ENCODE measurements around the gene DCUN1D1.

The DCUN1D1 gene

DNA sequence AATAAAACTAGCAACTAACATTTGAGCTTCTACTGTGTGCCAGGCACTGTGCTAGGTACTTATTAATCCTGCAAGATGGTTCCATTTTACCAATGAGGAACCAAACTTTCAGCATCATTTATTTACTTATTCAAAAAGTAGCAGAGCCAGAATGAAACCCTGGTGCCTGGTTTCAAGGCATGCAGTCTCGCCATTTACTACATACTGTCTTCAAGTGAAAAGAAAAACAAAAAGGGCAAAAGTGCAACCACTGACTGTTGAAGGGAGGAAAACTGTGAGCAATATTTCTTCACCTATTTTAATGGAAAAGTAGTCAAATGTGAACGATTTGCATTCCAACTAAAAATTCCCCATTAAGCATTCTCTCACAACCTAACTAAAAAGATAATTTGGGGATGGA is 8.7 kb downstream of the DCUN1D1 start:
- DNase-seq, result no peak

DNA sequence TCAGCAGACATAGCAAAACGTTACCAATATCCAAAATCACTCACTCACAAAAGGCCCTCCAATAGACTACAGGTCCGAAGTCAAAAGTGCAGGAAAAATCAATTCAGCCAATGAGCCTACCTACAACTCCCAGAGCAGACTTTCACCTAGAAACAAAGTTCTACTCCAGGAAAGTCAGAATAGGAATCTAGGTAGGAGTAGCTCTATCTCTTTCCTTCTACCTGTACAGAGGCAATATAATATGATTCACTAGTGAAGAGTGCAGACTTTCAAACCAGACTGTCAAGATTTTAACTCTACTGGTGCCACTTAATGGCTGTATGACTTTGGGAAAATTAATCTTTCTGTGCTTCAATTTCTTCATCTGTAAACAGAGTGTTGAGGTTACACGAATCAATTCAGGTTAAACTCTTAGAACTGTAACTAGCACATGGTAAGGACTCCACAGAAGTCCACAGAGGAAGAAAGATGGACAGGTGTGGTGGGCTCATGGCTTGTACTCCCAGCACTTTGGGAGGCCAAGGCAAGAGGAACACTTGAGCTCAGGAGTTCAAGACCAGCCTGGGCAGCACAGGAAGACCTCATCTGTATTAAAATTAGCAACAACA is 9.4 kb downstream of the DCUN1D1 start:
- DNase-seq, result no peak

DNA sequence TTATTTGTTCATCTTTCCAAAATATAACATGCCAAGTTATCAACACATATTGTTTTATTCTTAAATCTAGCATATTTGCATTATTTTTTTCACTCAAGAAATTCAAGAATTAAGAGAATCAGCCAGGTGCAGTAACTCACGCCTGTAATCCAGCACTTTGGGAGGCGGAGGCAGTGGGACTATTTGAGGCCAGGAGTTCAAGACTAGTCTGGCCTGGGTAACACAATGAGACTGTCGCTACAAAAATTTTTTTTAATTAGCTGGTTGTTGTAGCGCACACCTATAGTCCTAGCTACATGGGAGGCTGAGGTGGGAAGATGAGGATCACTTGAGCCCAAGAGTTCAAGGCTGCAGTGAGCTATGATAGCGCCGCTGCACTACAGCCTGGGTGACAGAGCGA is 10.5 kb downstream of the DCUN1D1 start:
- DNase-seq, result no peak

DNA sequence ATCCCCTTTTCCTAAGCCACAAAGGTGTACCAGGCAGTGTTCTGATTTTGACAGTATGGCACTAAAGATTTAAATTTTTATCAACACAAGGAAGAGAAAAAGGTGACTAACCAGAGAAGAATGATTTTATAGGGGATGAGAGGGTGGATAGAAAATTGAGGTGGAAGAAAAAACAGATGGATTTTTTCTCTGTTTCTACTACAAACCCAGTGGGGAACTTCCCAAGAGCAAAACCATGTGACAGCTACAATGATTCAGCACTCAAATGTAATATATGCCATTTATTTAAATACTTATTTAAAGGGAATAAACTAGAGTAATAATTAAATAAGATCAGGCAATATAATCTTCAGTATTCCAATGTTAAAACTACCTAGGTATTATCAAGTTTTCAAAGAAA is 11.1 kb downstream of the DCUN1D1 start:
- no peak for DNase-seq

DNA sequence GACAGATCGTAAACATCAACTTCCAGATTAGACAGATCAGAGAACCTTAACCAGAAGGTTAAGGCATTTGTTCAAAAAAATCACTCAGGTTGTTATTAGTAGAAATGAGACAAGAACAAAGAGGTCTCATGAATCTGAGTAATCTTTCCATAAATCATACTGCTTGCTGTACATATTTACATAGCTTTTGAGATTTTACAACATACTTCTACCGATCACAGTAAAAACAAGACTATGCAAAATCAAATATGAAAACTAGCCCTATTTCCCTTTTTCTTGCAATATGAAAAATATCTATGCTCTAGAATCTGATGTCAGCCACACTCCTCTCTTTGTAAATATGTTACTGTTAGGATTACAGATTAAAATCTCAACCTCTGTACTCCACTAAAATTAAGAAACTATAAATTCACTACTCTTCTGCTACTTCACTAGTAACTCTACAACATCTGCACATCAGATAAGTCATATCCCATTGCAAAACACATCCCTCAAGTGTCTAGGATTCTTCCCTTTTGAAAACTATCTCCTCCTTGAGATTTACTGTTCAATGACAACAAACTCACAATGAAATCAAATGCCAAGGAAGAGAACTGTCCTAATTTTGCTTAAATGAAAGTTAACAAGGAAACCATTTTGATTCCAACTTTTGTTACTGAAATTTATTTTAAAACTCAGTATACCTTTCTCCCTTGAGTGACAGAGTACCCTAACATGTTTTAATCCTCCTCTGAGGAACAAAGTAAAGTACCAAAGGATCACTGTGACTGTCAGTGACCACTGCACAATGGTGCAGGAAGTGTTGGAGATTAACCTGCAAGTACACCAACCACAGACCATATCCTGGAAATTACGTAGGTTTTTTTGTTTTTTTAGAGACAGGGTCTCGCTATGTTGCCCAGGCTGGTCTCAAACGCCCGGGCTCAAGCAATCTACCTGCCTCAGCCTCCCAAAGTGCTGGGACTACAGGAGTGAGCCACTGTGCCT is 12.8 kb downstream of the DCUN1D1 start:
- no peak for DNase-seq

DNA sequence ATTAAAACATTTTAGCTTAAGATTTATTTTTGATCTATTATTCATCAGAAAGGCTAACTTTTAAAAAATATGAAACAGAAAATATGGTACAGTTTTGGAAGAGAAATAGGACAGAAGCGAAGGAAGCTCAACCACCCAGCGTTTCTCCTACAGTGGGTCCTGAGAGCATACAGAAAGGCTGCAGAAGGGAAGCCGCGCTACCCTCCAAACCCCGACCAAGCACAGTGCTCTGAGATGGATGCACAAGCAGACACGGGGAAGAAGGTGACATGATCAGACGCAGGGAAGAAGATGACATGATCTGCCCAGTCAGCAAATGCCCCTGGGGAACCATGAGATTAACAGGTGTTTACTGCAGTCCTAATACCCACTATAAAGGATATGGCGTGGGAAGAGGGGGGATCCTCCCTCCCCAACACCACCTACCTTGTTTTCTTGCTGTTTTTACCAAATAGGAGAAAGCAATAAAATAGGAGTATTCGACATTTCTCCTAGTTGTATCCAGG is 14.4 kb downstream of the DCUN1D1 start:
- DNase-seq, result no peak

DNA sequence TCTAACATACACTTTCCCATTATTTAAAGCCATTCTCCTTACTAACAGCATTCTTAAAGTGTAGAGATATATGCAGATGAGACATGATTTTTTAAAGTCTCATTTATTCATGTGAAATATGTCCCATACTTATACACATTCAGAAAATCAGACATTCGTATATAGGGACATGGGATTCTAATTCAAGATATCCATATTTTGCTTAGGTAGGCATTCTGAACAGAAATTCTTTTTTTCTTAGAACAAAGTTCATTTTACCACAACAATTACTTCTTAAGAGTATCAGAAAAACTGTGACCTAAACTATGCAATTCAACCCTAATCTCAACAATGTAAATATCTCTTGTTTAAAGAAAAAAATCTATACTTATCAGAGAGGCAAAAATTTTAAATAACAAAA is 16.2 kb downstream of the DCUN1D1 start:
- DNase-seq, result no peak

DNA sequence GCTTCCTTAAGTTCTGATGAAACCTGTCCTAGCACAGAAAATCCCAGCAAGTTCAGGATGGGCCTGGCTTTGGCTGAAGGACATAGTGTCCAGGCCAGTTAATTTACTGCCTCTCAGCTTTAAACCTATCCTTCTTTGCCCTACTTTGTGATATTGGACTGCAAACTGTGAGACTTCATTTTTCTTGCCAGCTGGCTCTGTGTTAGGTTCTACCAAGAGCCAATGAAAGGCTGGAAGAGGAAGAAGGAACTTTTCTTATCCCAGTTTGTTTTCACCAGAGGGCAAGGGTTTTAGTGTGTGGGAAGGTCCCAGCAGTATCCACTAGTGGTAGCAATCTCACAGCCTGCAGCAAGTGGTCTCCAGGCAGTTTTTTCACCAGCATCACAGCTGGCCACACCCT is 18.2 kb downstream of the DCUN1D1 start:
- DNase-seq, result no peak

DNA sequence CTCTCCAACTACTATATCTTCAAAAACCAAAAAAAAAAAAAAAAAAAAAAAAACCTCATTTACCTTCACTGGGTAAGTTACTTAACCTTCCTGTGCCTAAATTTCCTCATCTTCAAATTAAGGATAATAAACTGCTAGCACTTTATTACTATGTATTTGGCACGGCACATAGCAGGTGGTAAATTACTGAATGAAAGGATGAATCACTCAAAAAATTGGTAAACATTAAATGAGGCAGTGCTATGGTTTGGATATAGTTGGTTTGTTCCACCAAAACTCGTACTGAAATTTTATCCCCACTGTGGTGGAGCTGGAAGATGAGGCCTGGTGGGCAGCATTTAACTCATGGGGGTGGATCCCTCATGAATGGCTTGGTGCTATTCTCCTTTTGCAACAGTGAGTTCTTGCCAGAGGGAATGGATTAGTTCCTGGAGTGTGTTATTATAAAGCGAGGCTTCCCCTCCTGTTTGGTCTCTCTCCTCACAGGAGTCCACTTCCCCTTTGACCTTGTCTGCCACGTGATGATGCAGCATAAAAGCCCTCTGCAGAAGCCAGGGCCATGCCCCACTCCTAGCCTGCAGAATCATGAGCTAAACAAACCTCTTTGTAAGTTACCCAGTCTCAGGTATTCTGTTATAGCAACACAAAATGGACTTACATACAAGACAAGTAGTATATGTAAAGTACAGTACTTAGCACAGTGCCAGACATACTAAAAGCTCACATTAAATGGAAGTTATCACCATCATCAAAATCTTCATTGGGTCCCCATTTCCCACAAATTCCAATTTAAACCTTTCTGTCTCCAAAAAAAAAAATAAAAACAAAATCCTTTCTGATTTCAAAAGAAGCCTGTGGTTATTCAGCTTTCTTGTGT is 20.6 kb downstream of the DCUN1D1 start:
- DNase-seq, result no peak

DNA sequence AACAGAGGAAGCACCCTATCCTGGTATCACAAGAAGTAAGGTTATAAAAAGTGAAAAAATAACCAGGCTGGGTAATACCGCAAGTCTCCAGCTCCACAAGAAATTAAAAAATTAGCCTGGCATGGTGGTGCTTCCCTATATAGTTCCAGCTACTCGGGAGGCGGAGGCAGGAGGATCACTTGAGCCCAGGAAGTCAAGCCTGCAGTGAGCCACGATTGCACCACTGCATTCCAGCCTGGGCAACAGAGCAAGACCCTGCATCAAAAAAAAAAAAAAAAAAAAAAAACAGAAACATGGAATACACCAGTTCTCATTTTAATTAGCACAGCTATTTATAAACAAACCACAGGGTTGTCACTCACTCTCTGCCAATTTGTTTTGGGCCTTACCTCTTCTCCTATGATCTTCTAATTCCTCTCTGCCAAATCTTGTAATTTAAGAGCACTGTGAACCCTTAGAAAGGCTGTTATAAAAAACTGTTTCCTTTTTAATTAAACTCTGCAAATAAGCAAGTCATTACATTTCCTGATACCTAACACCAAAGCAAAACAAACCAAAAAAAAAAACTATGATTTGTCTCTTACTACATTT is 22.6 kb downstream of the DCUN1D1 start:
- DNase-seq, result no peak

DNA sequence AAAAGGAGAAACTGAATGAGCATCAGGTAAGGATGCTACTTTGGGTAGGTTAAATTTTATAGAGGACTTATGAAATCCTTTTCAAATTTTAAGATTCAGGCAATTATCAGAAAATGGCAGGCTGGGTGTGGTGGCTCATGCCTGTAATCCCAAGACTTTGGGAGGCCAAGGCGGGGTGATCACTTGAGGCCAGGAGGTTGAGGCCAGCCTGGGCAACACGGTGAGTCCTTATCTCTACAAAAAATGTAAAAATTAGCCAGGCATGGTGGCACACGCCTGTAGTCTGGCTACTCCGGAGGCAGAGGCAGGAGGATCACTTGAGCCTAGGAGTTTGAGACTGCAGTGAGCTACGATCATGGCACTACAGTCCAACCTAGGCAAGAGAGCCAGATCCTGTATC is 23.1 kb downstream of the DCUN1D1 start:
- no peak for DNase-seq

DNA sequence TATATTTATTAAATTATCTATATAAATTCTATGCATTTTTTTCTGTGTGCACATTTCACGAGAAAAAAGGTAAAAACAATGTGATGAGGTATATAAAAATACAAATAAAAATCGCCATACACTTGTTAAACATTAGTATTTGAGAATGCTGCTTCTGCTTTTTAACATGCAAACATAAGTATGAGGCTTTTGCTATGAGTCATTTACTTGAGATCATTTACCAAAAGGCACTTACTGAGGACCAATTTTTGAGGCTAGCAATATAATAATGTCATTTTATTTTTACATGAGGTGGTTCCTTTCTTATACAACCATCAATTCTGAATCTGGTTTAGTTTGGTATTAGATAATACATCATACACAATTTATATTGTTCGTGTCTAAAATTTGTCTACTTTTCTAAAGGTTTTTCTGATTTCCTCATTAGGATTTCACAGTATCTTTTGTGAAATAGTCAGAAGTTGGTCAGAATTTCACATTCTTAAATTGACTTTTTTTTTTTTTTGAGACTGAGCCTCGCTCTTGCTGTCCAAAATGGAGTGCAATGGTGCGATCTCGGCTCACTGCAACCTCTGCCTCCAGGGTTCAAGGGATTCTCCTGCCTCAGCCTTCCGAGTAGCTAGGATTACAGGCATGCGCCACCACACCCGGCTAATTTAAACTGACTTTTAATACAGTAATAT is 25.6 kb downstream of the DCUN1D1 start:
- DNase-seq, result no peak

DNA sequence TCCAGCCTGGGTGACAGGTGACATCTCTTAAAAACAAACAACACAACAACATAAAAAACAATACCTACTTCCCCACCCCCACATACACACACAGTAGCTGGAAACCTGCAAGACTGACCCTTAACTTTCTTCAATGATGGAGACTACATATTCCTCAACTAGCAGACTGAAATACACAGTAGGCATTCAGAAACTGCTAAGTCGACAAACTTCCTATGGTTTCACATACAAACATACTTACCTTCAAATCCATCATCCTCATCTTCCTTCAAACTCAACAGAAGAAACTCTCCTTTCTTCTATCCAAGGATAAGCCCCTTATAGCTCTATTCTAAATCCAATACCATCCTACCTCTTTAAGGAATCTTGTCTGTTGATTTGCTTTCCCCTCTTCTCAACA is 30.6 kb downstream of the DCUN1D1 start:
- DNase-seq, result no peak

DNA sequence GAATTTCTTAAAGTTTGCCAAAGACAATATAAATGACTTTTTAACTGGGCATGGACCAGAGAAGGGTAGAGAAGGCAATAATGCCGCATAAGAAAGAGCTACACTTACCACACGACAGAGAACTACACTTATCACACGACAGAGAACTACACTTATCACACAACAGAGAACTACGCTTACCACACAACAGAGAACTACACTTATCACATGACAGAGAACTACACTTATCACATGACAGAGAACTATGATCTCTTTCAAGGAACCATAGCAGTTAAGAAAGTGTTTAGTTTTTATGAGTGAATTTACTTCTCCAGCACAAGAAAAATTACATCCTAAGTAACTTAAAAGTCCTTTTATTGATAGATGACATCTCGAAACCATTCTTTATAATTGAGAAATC is 32.0 kb downstream of the DCUN1D1 start:
- no peak for DNase-seq

DNA sequence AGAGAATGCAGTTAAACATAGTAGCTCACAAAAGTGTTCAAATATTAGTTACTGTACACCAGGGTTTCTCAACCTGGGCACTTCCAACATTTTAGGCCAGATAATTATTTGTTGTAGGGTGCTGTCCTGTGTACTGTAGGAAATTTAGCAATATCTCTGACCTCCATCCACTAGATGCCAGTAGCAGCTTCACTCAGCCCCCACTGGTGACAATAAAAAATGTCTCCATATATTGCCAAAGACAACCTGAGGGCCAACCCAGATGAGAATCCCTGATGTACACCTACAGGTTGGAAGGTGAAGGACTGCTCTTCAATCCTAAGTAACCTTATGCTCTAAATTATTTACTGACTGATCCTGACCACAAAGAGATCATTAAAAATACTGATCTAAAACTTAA is 32.5 kb downstream of the DCUN1D1 start:
- no peak for DNase-seq

DNA sequence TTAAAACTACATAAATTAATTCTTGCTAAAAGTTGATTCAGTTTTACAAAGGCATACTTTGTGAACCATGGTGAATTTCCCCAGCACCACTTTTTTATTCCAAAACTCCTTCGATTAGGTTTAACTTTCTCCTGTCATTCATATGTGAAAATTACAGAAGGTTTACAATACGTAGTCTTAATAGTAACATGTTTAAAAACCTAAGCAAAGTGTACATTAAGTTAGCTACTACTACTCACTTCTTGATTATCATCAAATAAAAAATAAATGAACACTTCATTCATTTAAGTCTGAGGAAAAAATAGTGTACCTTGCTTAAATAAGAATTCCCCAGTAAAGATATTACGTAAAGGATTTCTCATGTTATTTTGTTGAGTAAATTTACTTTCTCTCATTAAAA is 38.6 kb downstream of the DCUN1D1 start:
- no peak for DNase-seq

DNA sequence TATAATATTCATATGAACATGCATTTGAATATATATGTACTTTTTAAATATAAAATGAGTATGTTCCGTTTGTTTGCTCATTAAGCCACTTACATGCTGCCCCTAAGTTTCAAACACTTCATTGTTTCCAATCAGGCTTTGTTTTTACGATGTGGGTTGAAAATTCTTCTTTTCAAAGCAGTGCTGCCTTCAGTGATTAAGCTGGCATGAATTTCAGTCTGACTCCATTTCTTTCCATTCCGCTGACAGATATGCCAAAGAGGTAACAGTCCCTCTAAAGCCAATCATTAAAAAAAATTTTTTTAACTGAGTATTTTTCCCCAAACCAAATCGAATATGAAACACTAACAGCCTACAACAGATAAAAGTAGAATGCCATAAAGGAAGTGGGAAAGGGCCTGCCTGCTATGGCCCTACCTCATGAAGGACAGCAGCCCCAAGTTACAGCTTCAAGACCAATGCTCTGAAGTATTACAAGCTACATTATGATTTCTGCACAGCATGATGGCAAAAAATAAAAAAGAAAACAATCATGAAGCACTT is 40.0 kb downstream of the DCUN1D1 start:
- no peak for DNase-seq

DNA sequence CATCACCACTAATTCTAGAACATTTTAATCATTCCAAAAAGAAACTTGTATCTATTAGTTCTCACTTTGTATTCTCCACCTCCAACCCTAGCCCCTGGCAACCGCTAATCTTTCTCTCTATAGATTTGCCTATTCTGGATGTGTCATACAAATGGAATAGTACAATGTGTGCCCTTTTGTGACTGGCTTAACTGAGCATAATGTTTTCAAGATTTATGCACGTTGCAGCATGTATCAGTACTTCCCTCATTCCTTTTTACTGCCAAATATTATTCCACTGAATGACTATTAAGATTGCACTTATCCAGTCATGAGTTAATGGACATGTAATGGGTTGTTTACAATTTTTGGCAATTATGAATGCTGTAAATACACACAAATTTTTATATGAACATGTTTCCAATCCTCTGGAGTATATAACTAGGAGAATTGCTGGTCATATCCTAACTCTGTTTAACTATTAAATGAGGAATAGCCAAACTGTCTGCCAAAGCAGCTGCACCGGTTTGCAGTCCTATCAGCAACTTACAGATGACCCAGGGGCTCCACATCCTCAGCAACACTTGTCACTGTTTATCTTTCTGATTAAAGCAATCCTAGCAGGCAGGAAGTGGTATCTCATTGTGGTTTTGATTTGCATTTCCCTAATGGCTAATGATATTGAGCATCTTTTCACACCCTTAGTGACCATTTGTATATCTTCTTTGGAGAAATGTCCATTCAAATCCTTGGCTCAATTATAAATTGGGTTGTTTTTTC is 42.9 kb downstream of the DCUN1D1 start:
- no peak for DNase-seq

DNA sequence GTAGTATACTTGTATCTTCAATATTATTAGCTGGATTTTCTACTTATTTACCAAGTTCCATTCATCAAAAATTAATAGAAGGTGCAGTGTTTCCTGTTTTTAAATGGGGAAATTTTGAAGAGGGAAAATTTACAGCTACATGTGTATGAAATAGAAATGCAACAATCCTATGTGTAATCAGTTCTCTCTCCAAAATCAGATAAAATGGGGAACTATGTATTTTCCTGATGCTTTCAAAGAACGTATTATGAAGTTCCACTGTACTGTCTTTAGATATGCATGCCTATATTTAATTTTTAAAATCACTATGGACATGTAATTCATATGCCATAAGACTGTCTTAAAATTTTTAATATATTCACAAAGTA is 43.4 kb downstream of the DCUN1D1 start:
- DNase-seq, result no peak

DNA sequence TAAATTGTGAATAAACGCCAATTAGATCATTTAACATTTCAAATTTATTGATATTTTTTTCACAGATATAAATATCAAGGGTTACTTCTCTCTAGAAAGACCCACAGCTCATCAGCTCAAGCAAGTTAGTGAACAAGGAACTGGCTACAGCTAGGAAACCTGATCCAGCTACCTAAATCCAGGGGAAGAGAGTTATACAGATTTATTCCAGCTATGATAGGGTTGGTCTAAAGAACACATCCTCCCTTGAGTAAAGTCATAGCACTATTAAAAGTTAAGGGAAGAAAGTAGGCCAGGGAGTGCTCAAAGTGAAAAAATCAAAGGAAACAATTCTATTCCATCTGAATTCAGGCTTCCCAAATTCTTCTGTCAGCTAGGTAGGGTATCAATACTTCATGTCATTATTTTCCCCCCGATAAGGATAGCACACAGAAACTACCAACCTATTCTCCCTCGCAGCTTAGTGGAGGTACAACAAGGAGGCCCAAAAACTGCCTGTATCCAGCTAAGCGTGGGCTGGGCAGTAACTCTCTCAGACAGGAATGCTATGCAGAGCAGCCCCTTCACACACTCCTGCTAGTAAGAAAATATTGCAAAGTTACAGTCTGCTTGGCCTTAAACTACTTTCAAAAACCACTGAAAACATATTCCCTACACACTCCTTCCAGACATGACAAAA is 44.0 kb downstream of the DCUN1D1 start:
- DNase-seq, result no peak

DNA sequence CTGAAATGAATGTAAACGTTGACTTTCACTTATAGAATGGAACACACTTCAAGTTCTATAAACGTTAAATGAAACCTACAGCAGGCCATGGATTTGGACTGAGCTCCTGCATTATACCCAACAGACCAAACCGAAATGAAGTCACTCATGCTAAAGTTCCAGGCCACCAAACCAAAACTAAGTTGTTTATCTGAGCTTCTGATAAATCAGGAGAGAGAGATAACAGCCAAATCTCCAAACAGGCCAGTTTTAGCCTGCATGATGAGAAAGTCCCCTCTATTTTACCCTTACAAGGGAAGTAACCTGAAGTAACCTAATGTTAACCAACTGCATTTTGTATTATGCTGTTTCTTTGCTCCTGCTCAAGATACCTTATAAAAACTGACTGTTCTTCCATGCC is 44.5 kb downstream of the DCUN1D1 start:
- no peak for DNase-seq
